H1 (cell line): ENCODE data around the gene SMIM35. TPM values are rescaled to one million over a fixed set of nuclear protein-coding genes. Genes with fewer than 3 reads are reported as not detected.

Experiments used
- CTCF ChIA-PET: fragments of 300-600 bp; sonication (Branson Sonifier 250); formaldehyde crosslinking; loops from one replicate; lab custom pipeline; 2021; ENCODE audit not compliant: partially characterized antibody; lab: Charles Lee
- POLR2A ChIA-PET: fragments of 300-600 bp; sonication (Branson Sonifier 250); formaldehyde crosslinking; loops from one replicate; lab custom pipeline; 2021; ENCODE audit warnings: inconsistent platforms; ENCODE audit not compliant: partially characterized antibody; lab: Charles Lee
- DNase-seq, 2 experiments: peaks; one replicate each; pipeline versions ENCODE4 v3.0.0 to v3.0.0-alpha.2; 2010 to 2022; ENCODE audit warnings: low spot score in 2 of 2, low read depth in 1 of 2, mixed read lengths in 1 of 2
- FAIRE-seq: peaks from 2 replicates; lab custom pipeline; 2011; peaks lifted over from hg19 to GRCh38; lab: Jason Lieb, UNC
- H2AFZ ChIP-seq: 2 replicates; pipeline ENCODE4 v1.8.1; 2012; ENCODE audit warnings: low read length, inconsistent platforms
- H2AK5ac ChIP-seq: 2 replicates; pipeline ENCODE4 v1.6.1; 2013; ENCODE audit warnings: low read depth, low read length
- H2BK120ac ChIP-seq: replicated peaks from 2 replicates; pipeline ENCODE3; 2013; ENCODE audit warnings: low read depth, low read length, inconsistent platforms
- H2BK12ac ChIP-seq: 2 replicates; pipeline ENCODE4 v1.6.1; 2013; ENCODE audit warnings: low read depth, low read length
- H2BK15ac ChIP-seq: 2 replicates; pipeline ENCODE4 v1.6.1; 2013; ENCODE audit warnings: low read length
- H2BK20ac ChIP-seq: 2 replicates; pipeline ENCODE4 v1.6.1; 2013; ENCODE audit warnings: low read length
- H2BK5ac ChIP-seq: 2 replicates; pipeline ENCODE4 v1.6.1; 2013; ENCODE audit warnings: low read depth, low read length
- H3K14ac ChIP-seq: 2 replicates; pipeline ENCODE4 v1.6.1; 2013; ENCODE audit warnings: inconsistent platforms; ENCODE audit not compliant: insufficient read length
- H3K18ac ChIP-seq: 2 replicates; pipeline ENCODE4 v1.6.1; 2013; ENCODE audit warnings: low read length; ENCODE audit errors: extremely low read depth
- H3K23ac ChIP-seq: 2 replicates; pipeline ENCODE4 v1.6.1; 2013; ENCODE audit warnings: inconsistent platforms; ENCODE audit not compliant: insufficient read length
- H3K23me2 ChIP-seq: 2 replicates; pipeline ENCODE4 v1.6.1; 2013; ENCODE audit warnings: low read depth, low read length
- H3K27ac ChIP-seq: 2 replicates; pipeline ENCODE4 v1.6.1; 2011; ENCODE audit warnings: low read depth, low read length, inconsistent platforms
- H3K27me3 ChIP-seq, 4 experiments: replicated peaks in 1 of 4; 1 replicate in 1 of 4; 2 replicates in 3 of 4; pipeline versions ENCODE4 v1.6.1 to v1.8.1; 2011 to 2013; ENCODE audit warnings: low read length in 3 of 4, mild to moderate bottlenecking in 3 of 4, inconsistent platforms in 2 of 4, mixed read lengths in 2 of 4, moderate library complexity in 1 of 4; ENCODE audit not compliant: control insufficient read depth in 3 of 4, insufficient read depth in 3 of 4; ENCODE audit errors: extremely low read depth in 1 of 4
- H3K36me3 ChIP-seq, 4 experiments: 2 replicates each; pipeline versions ENCODE4 v1.6.1 to v1.8.1; 2011 to 2013; ENCODE audit warnings: mild to moderate bottlenecking in 4 of 4, low read length in 3 of 4, moderate library complexity in 2 of 4, control low read depth in 1 of 4, inconsistent platforms in 1 of 4; ENCODE audit not compliant: insufficient read depth in 4 of 4, control insufficient read depth in 2 of 4
- H3K4ac ChIP-seq: replicated peaks from 2 replicates; pipeline ENCODE3; 2013; ENCODE audit warnings: low read length, low read depth, mixed read lengths, inconsistent platforms; ENCODE audit not compliant: insufficient read length
- H3K4me1 ChIP-seq, 4 experiments: replicated peaks in 1 of 4; 1 replicate in 1 of 4; 2 replicates in 3 of 4; pipeline versions ENCODE4 v1.6.1 to v1.8.1; 2011 to 2013; ENCODE audit warnings: low read length in 3 of 4, inconsistent platforms in 2 of 4, mixed read lengths in 1 of 4; ENCODE audit not compliant: insufficient read depth in 4 of 4, control insufficient read depth in 3 of 4
- H3K4me2 ChIP-seq, 2 experiments: 2 replicates each; pipeline versions ENCODE4 v1.6.1 to v1.8.1; 2011 to 2013; ENCODE audit warnings: low read depth in 2 of 2, low read length in 2 of 2, control low read depth in 1 of 2, inconsistent platforms in 1 of 2, mild to moderate bottlenecking in 1 of 2; ENCODE audit not compliant: insufficient read depth in 1 of 2
- H3K4me3 ChIP-seq, 4 experiments: fragments of 200-600, 300-600 bp in 1 of 4; sonication (generic), shearing (Covaris generic), sonication (Bioruptor Twin) in 1 of 4; 2 replicates each; pipeline versions ENCODE4 v1.5.1 to v1.8.1; 2011 to 2016; ENCODE audit warnings: low read length in 4 of 4, low read depth in 3 of 4, control low read depth in 2 of 4, inconsistent platforms in 2 of 4, mild to moderate bottlenecking in 2 of 4, mixed read lengths in 1 of 4, moderate library complexity in 1 of 4; ENCODE audit not compliant: insufficient read depth in 2 of 4; ENCODE audit errors: extremely low read depth in 1 of 4
- H3K56ac ChIP-seq: replicated peaks from 2 replicates; pipeline ENCODE3; 2013; ENCODE audit warnings: low read depth, mild to moderate bottlenecking, mixed read lengths, low read length, inconsistent platforms; ENCODE audit not compliant: insufficient read length
- H3K79me1 ChIP-seq: 2 replicates; pipeline ENCODE4 v1.6.1; 2013; ENCODE audit warnings: low read depth, low read length, control low read depth
- H3K79me2 ChIP-seq, 2 experiments: 2 replicates each; pipeline versions ENCODE4 v1.6.1 to v1.8.1; 2012 to 2013; ENCODE audit warnings: low read length in 2 of 2, mild to moderate bottlenecking in 2 of 2, inconsistent platforms in 1 of 2; ENCODE audit not compliant: insufficient read depth in 2 of 2, control insufficient read depth in 1 of 2
- H3K9ac ChIP-seq, 4 experiments: replicated peaks in 1 of 4; 1 replicate in 1 of 4; 2 replicates in 3 of 4; pipeline versions ENCODE4 v1.6.1 to v1.8.1; 2011 to 2013; ENCODE audit warnings: low read depth in 3 of 4, low read length in 3 of 4, control low read depth in 2 of 4, mild to moderate bottlenecking in 2 of 4, moderate library complexity in 2 of 4, inconsistent platforms in 1 of 4; ENCODE audit errors: extremely low read depth in 1 of 4
- H3K9me3 ChIP-seq, 2 experiments: 2 replicates each; pipeline versions ENCODE4 v1.6.1 to v1.8.1; 2012 to 2013; ENCODE audit warnings: mild to moderate bottlenecking in 2 of 2, moderate library complexity in 2 of 2, control low read depth in 1 of 2, inconsistent platforms in 1 of 2, low read depth in 1 of 2, low read length in 1 of 2, mixed read lengths in 1 of 2; ENCODE audit not compliant: insufficient read depth in 2 of 2
- H4K20me1 ChIP-seq, 2 experiments: replicated peaks in 1 of 2; 2 replicates each; pipeline versions ENCODE3 to v1.8.1; 2011 to 2013; ENCODE audit warnings: inconsistent platforms in 2 of 2, low read length in 2 of 2, mild to moderate bottlenecking in 1 of 2; ENCODE audit not compliant: insufficient read depth in 2 of 2, control insufficient read depth in 1 of 2
- H4K5ac ChIP-seq: 2 replicates; pipeline ENCODE4 v1.6.1; 2013; ENCODE audit warnings: low read length, low read depth, mixed read lengths, inconsistent platforms; ENCODE audit not compliant: insufficient read length
- H4K8ac ChIP-seq: 2 replicates; pipeline ENCODE4 v1.8.0; 2013; ENCODE audit warnings: mild to moderate bottlenecking, moderate library complexity, low read length, inconsistent platforms; ENCODE audit not compliant: insufficient read depth; ENCODE audit errors: extremely low read depth
- H4K91ac ChIP-seq: replicated peaks from 2 replicates; pipeline ENCODE3; 2013; ENCODE audit warnings: low read length, mixed read lengths, inconsistent platforms; ENCODE audit not compliant: insufficient read length
- BCL11A ChIP-seq, 2 experiments: IDR thresholded peaks; one replicate each; pipeline ENCODE4 v1.6.1; 2011; ENCODE audit warnings: low read depth in 2 of 2, low read length in 2 of 2, mild to moderate bottlenecking in 2 of 2
- BRCA1 ChIP-seq: IDR thresholded peaks from 2 replicates; pipeline ENCODE4 v1.6.1; 2012; ENCODE audit warnings: low read depth, low read length, improper control_type of control experiment
- E2F6 ChIP-seq: IDR thresholded peaks from 2 replicates; pipeline ENCODE4 v1.6.1; 2012; ENCODE audit warnings: inconsistent platforms
- FOSL1 ChIP-seq: IDR thresholded peaks from 2 replicates; pipeline ENCODE4 v1.6.1; 2011; ENCODE audit warnings: mild to moderate bottlenecking, low read depth, low read length, moderate library complexity; ENCODE audit not compliant: insufficient read depth
- KDM5A ChIP-seq: fragments of 200-600 bp; IDR thresholded peaks from 2 replicates; pipeline ENCODE4 v1.7.1; 2012; ENCODE audit warnings: mild to moderate bottlenecking, low read length, inconsistent platforms, mixed read lengths
- MAFK ChIP-seq: IDR thresholded peaks from 2 replicates; pipeline ENCODE4 v1.6.1; 2012; ENCODE audit warnings: low read depth, mild to moderate bottlenecking, improper control_type of control experiment, low read length
- POU5F1 ChIP-seq: IDR thresholded peaks from 2 replicates; pipeline ENCODE4 v1.6.1; 2011; ENCODE audit warnings: low read depth, mild to moderate bottlenecking, low read length, moderate library complexity
- RAD21 ChIP-seq, 2 experiments: IDR thresholded peaks in 1 of 2; conservative IDR thresholded peaks in 1 of 2; 2 replicates each; pipeline ENCODE4 v1.6.1; 2011; ENCODE audit warnings: low read depth in 2 of 2, low read length in 2 of 2, improper control_type of control experiment in 1 of 2, inconsistent platforms in 1 of 2, mild to moderate bottlenecking in 1 of 2, moderate library complexity in 1 of 2
- RBBP5 ChIP-seq: IDR thresholded peaks from 2 replicates; pipeline ENCODE4 v1.7.1; 2012; ENCODE audit warnings: low read depth, mild to moderate bottlenecking, inconsistent platforms, low read length, moderate library complexity, borderline replicate concordance
- SP4 ChIP-seq: IDR thresholded peaks from 2 replicates; pipeline ENCODE4 v1.6.1; 2012; ENCODE audit warnings: low read length, inconsistent platforms
- SRF ChIP-seq: IDR thresholded peaks from 2 replicates; pipeline ENCODE4 v1.6.1; 2011; ENCODE audit warnings: mild to moderate bottlenecking, low read depth, low read length, moderate library complexity
- TCF12 ChIP-seq: IDR thresholded peaks from 2 replicates; pipeline ENCODE4 v1.6.1; 2011; ENCODE audit warnings: low read depth, mild to moderate bottlenecking, low read length
- TEAD4 ChIP-seq: IDR thresholded peaks from 2 replicates; pipeline ENCODE4 v1.6.1; 2012; ENCODE audit warnings: low read depth, low read length, inconsistent platforms, mixed read lengths
- WGBS, 2 experiments: shearing (Covaris generic) in 1 of 2; methylation state at CpG; one replicate each; pipeline versions ENCODE4 v1.1.6 to v1.1.7; 2013 to 2015; ENCODE audit warnings: low lambda C conversion rate in 2 of 2, mixed read lengths in 2 of 2, inconsistent platforms in 1 of 2, low coverage in 1 of 2, missing lambda C conversion rate in 1 of 2; ENCODE audit not compliant: insufficient replicate concordance in 2 of 2, insufficient coverage in 1 of 2, insufficient read length in 1 of 2; ENCODE audit errors: extremely low coverage in 1 of 2, missing lambda C conversion rate in 1 of 2; 5-methylcytosine and 5-hydroxymethylcytosine counted together
- polyA plus RNA-seq, 7 experiments: library from polyadenylated mRNA; depleted of rRNA in 3 of 7; stranded (reverse) in 5 of 7; unstranded in 2 of 7; fragments of >200 nt in 5 of 7; fragments of 200-250 nt in 2 of 7; gene quantifications; 1 replicate in 5 of 7; 2 replicates in 1 of 7; 4 replicates in 1 of 7; pipeline versions ENCODE4 v1.2.1 to v1.2.3, GENCODE V29; 2011 to 2013; ENCODE audit warnings: missing spikeins in 2 of 7, mixed read lengths in 2 of 7
- total RNA-seq: library from RNA; stranded (reverse); fragmentation: NEBNext Ultra II Directional; extraction: Animal tissue kit (Norgen Biotek cat#: 25700); gene quantifications from 2 replicates; pipeline ENCODE4 v1.2.1, GENCODE V29; 2021
- TF ChIP-seq, protein P1 (sequence below): IDR thresholded peaks from 2 replicates; pipeline ENCODE4 v1.6.1; 2011; ENCODE audit warnings: low read depth, mild to moderate bottlenecking, low read length; ENCODE audit not compliant: insufficient read depth

SMIM35 gene
- total and polyA plus RNA-seq, 2 of the 8 experiments (the other 6 are each of a cell fraction or from before 2014, with no cell fraction given) = not detected

- 78 to 100% methylated on average over 1 to 4 of the region's 4 CpGs for WGBS, 2 experiments
- Histone ChIP-seq H3K36me3 (no peaks in the 10 kb centered on the region), H2AFZ (no peak overlapping the region)
- TF ChIP-seq BCL11A (IDR thresholded peaks at IDR 0.05; ENCODE audit: low read depth in 2 of 2, low read length in 2 of 2) (no peak), RAD21 (IDR thresholded peaks at IDR 0.05 in 1 of 2, conservative IDR thresholded peaks at IDR 0.05 in 1 of 2; ENCODE audit: low read depth in 2 of 2, low read length in 2 of 2) (no peak), SP4 (no peak), FOSL1 (no peak), MAFK (no peak), E2F6 (no peak), TEAD4 (no peak), KDM5A (no peak), TCF12 (no peak), RBBP5 (no peak), SRF (no peak), POU5F1 (no peak), BRCA1 (no peak)
- TF ChIP-seq, protein P1, sequence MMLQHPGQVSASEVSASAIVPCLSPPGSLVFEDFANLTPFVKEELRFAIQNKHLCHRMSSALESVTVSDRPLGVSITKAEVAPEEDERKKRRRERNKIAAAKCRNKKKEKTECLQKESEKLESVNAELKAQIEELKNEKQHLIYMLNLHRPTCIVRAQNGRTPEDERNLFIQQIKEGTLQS = no peak
Observed at GRCh38 chr11:118003456-118003855, 83.3 kb downstream of the SMIM35 start.

More at GRCh38 chr11:118003456-118003855, 83.3 kb downstream of the SMIM35 start:
- H3K18ac ChIP-seq = no peak overlapping the region
- no peak overlapping the region for H3K4ac ChIP-seq
- H3K14ac ChIP-seq = no peak overlapping the region
- no peak for FAIRE-seq
- POLR2A ChIA-PET = no interaction called here
- no peak overlapping the region for H2AK5ac ChIP-seq
- no peak overlapping the region for H3K4me2 ChIP-seq
- CTCF ChIA-PET = interaction anchor here (1.0 to 3.8 kb wide), 4 partner anchors 10 to 59 kb away, joined by 3 to 18 read pairs (median 5); no protein-coding TSS in a partner anchor
- no peaks in the 10 kb centered on the region for H4K20me1 ChIP-seq
- H4K8ac ChIP-seq = no peak overlapping the region
- no peaks in the 10 kb centered on the region for H3K23me2 ChIP-seq
- H2BK12ac ChIP-seq = no peak overlapping the region
- H2BK5ac ChIP-seq = no peak overlapping the region
- no peak overlapping the region for H3K23ac ChIP-seq
- no peaks in the 10 kb centered on the region for H3K79me1 ChIP-seq
- H3K56ac ChIP-seq = no peak overlapping the region
- DNase-seq = no peak
- H2BK20ac ChIP-seq = no peak overlapping the region
- H3K9ac ChIP-seq = no peak overlapping the region
- H3K79me2 ChIP-seq = no peaks in the 10 kb centered on the region
- no peaks in the 10 kb centered on the region; a peak in 2 of 7 replicates for H3K4me1 ChIP-seq
- H3K9me3 ChIP-seq = no peaks in the 10 kb centered on the region
- no peak overlapping the region for H3K27ac ChIP-seq
- H3K27me3 ChIP-seq = peaks cover 0 to 2% (median 0%) of the 10 kb centered on the region in 4 experiments; a peak in 1 of 7 replicates
- peak overlapping the region; percentile 61; the same call in 1 of the 2 replicates for H2BK15ac ChIP-seq
- H2BK120ac ChIP-seq = no peak overlapping the region
- H3K4me3 ChIP-seq = no peak overlapping the region
- no peak overlapping the region for H4K91ac ChIP-seq
- no peak overlapping the region for H4K5ac ChIP-seq
